Transverse colon (tissue), 3 donors: ENCODE measurements around the gene TMEM26.

Experiments
- EP300 ChIP-seq: sonication (generic); formaldehyde crosslinking; IDR thresholded peaks from one replicate; pipeline ENCODE4 v1.6.1; 2017; ENCODE audit warnings: antibody characterized with exemption, low read depth
- TF ChIP-seq, protein P1 (sequence below), 5 experiments: fragments of 200-600 bp in 3 of 5; fragments of 450-650 bp in 2 of 5; sonication (generic) in 3 of 5; IDR thresholded peaks; 1 replicate in 2 of 5; 2 replicates in 3 of 5; pipeline ENCODE4 v1.5.1; 2016 to 2017; ENCODE audit warnings: antibody characterized with exemption in 5 of 5, inconsistent platforms in 3 of 5, mild to moderate bottlenecking in 2 of 5, moderate library complexity in 1 of 5

DNA sequence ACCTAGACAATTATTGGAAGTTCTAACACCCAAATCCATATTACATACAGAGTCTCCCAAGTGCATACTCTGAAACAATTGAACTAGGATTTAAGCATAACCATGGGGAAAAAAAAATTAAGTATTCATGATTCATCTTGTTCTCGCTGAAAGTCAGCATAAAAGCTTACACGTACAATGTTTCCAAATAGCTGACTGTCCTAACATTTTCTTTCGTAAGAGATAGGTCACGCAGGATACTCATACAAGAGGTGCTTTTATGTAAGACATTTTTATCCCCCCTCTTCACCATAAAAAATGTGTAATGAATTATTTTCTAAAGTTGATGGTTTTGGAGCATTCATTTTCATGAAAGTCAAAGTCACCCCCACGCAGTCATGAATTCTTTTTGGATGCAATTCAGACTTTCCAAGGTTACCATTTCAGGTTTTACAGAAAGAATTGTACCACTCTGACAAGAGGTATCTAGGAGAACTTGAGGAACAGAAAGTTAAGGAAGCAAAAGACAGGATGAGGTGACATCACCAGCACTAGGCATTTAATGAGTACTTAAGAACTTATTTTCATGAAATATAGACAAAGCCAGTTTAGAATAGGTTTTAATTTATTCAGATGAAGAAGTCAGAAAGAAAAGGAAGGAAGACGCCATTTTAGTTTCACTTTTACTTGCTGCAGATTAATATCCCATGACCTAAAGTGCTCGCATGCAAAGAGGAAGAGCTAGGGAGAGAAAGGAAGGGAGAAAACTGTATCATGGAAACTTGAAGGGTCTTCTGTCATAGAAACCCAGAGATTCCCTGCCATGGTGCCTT, 55.8 kb downstream of the TMEM26 start:
- no peak for TF ChIP-seq EP300
- TF ChIP-seq, protein P1, sequence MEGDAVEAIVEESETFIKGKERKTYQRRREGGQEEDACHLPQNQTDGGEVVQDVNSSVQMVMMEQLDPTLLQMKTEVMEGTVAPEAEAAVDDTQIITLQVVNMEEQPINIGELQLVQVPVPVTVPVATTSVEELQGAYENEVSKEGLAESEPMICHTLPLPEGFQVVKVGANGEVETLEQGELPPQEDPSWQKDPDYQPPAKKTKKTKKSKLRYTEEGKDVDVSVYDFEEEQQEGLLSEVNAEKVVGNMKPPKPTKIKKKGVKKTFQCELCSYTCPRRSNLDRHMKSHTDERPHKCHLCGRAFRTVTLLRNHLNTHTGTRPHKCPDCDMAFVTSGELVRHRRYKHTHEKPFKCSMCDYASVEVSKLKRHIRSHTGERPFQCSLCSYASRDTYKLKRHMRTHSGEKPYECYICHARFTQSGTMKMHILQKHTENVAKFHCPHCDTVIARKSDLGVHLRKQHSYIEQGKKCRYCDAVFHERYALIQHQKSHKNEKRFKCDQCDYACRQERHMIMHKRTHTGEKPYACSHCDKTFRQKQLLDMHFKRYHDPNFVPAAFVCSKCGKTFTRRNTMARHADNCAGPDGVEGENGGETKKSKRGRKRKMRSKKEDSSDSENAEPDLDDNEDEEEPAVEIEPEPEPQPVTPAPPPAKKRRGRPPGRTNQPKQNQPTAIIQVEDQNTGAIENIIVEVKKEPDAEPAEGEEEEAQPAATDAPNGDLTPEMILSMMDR (IDR thresholded peaks at IDR 0.05): no peak
